Measurements from ENCODE around the gene AIFM2.

The AIFM2 gene

GRCh38 chr10:70118196-70118595 lies 14.4 kb downstream of the AIFM2 start:
- peak; percentile 35 for DNase-seq (ENCODE audit: low read depth)
- no peak overlapping the region for H3K4me3 ChIP-seq (ENCODE audit: low read length)
- TF ChIP-seq, protein P1, sequence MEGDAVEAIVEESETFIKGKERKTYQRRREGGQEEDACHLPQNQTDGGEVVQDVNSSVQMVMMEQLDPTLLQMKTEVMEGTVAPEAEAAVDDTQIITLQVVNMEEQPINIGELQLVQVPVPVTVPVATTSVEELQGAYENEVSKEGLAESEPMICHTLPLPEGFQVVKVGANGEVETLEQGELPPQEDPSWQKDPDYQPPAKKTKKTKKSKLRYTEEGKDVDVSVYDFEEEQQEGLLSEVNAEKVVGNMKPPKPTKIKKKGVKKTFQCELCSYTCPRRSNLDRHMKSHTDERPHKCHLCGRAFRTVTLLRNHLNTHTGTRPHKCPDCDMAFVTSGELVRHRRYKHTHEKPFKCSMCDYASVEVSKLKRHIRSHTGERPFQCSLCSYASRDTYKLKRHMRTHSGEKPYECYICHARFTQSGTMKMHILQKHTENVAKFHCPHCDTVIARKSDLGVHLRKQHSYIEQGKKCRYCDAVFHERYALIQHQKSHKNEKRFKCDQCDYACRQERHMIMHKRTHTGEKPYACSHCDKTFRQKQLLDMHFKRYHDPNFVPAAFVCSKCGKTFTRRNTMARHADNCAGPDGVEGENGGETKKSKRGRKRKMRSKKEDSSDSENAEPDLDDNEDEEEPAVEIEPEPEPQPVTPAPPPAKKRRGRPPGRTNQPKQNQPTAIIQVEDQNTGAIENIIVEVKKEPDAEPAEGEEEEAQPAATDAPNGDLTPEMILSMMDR (IDR thresholded peaks at IDR 0.05; ENCODE audit: insufficient read depth, low read depth, low read length, missing control alignments) = no peak

GRCh38 chr10:70117646-70118045 lies 15.0 kb downstream of the AIFM2 start:
- DNase-seq (ENCODE audit: low read depth) = no peak
- no peak overlapping the region for H3K4me3 ChIP-seq (ENCODE audit: low read length)
- TF ChIP-seq, protein P1 (IDR thresholded peaks at IDR 0.05; ENCODE audit: insufficient read depth, low read depth, low read length, missing control alignments) = no peak

GRCh38 chr10:70115948-70116682 lies 16.5 kb downstream of the AIFM2 start:
- DNase-seq (ENCODE audit: low read depth) = peak; percentile 60
- TF ChIP-seq, protein P1 (IDR thresholded peaks at IDR 0.05; ENCODE audit: insufficient read depth, low read depth, low read length, missing control alignments) = peak; percentile 84
- H3K4me3 ChIP-seq (ENCODE audit: low read length) = no peak overlapping the region

GRCh38 chr10:70114902-70115301 lies 17.7 kb downstream of the AIFM2 start:
- DNase-seq (ENCODE audit: low read depth) = no peak
- TF ChIP-seq, protein P1 (IDR thresholded peaks at IDR 0.05; ENCODE audit: insufficient read depth, low read depth, low read length, missing control alignments) = no peak

DNA sequence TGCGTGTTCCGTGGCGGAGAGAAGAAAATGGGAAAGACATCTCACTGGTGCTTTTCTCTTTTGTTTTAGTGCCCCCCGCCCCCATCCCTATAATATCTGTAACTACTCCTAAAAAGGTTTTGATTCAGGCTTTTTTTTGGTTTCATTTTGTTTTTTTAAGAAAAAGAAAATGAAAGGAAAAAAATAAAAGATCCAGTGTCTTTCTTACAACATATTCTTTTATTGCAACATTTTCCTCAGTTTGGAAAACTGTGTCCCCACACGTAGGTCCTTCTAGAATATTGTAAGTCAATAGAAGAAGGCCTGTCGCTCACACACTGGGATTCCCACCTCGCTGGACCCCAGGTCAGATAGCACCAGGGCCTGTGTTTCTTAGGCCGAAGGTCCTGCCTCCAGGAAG lies 20.6 kb downstream of the AIFM2 start:
- no peak overlapping the region for H3K4me3 ChIP-seq (ENCODE audit: low read length)
- TF ChIP-seq, protein P1 (IDR thresholded peaks at IDR 0.05; ENCODE audit: insufficient read depth, low read depth, low read length, missing control alignments) = no peak
- no peak for DNase-seq (ENCODE audit: low read depth)

More at GRCh38 chr10:70114902-70115301, 17.7 kb downstream of the AIFM2 start:
- H3K4me3 ChIP-seq (ENCODE audit: low read length) = no peak overlapping the region

- TF ChIP-seq, protein P1 (IDR thresholded peaks at IDR 0.05; ENCODE audit: insufficient read depth, low read depth, low read length, missing control alignments) = no peak
- H3K4me3 ChIP-seq (ENCODE audit: low read length) = no peak overlapping the region
- DNase-seq (ENCODE audit: low read depth) = no peak
These were observed 21.1 kb downstream of the AIFM2 start for GRCh38 chr10:70111496-70111895.
